IMR-90 (cell line): ENCODE data around the gene AK2. TPM values are rescaled to one million over a fixed set of nuclear protein-coding genes. Genes with fewer than 3 reads are reported as not detected.

Source experiments
- ATAC-seq: fragments of 200-7000 bp; cut with Tn5 transposase; 2 replicates; pipeline ENCODE4 v1.9.1; 2020; ENCODE audit warnings: low read depth, mild to moderate bottlenecking, moderate library complexity
- BruUV-seq: library from RNA; stranded (reverse); fragments of 400-500 nt; replicated peaks from 2 replicates; lab custom pipeline; 2021; lab: Mats Ljungman, UMichigan
- CTCF ChIA-PET: fragments of 300-600 bp; formaldehyde crosslinking; extraction: SDS; loops from one replicate; lab custom pipeline; 2021; ENCODE audit warnings: antibody characterized with exemption; lab: Yijun Ruan, JAX
- POLR2A ChIA-PET: fragments of 300-600 bp; sonication (Branson Sonifier 250); formaldehyde crosslinking; loops from one replicate; lab custom pipeline; 2022; ENCODE audit warnings: antibody characterized with exemption; ENCODE audit not compliant: unreplicated experiment; lab: Charles Lee
- DNase-seq: peaks from one replicate; pipeline ENCODE4 v3.0.0; 2013
- H2AFZ ChIP-seq: replicated peaks from 2 replicates; pipeline ENCODE3; 2013; ENCODE audit warnings: low read length, mild to moderate bottlenecking; ENCODE audit not compliant: poor library complexity
- H2AK5ac ChIP-seq: 2 replicates; pipeline ENCODE4 v1.6.1; 2013; ENCODE audit warnings: low read depth, low read length, inconsistent platforms
- H2AK9ac ChIP-seq: replicated peaks from 2 replicates; pipeline ENCODE3; 2013; ENCODE audit warnings: mild to moderate bottlenecking, low read depth, low read length, moderate library complexity; ENCODE audit not compliant: poor library complexity
- H2BK120ac ChIP-seq: 2 replicates; pipeline ENCODE4 v1.6.1; 2013; ENCODE audit warnings: low read depth, low read length, inconsistent platforms
- H2BK15ac ChIP-seq: 3 replicates; pipeline ENCODE4 v1.6.1; 2013; ENCODE audit warnings: low read depth, low read length, inconsistent platforms
- H2BK20ac ChIP-seq: 2 replicates; pipeline ENCODE4 v1.6.1; 2013; ENCODE audit warnings: low read depth, mild to moderate bottlenecking, inconsistent platforms, low read length, moderate library complexity
- H2BK5ac ChIP-seq: 2 replicates; pipeline ENCODE4 v1.6.1; 2013; ENCODE audit warnings: mild to moderate bottlenecking, low read depth, low read length, inconsistent platforms; ENCODE audit not compliant: poor library complexity, severe bottlenecking
- H3K14ac ChIP-seq: replicated peaks from 2 replicates; pipeline ENCODE4 v1.6.1; 2013; ENCODE audit warnings: low read depth, low read length, inconsistent platforms
- H3K18ac ChIP-seq: 2 replicates; pipeline ENCODE4 v1.6.1; 2013; ENCODE audit warnings: low read depth, low read length, control low read depth
- H3K23ac ChIP-seq: 2 replicates; pipeline ENCODE4 v1.6.1; 2013; ENCODE audit warnings: low read depth, low read length, inconsistent platforms
- H3K27ac ChIP-seq: 2 replicates; pipeline ENCODE4 v1.5.1; 2013; ENCODE audit warnings: mild to moderate bottlenecking, control low read depth, low read length; ENCODE audit not compliant: insufficient read depth
- H3K27me3 ChIP-seq: 2 replicates; pipeline ENCODE4 v1.6.1; 2013; ENCODE audit warnings: low read length; ENCODE audit not compliant: control insufficient read depth, insufficient read depth
- H3K36me3 ChIP-seq: 2 replicates; pipeline ENCODE4 v1.6.1; 2013; ENCODE audit warnings: low read length, mixed read lengths; ENCODE audit not compliant: control insufficient read depth, insufficient read depth
- H3K4ac ChIP-seq: 2 replicates; pipeline ENCODE4 v1.6.1; 2013; ENCODE audit warnings: low read depth, low read length, inconsistent platforms
- H3K4me1 ChIP-seq: 2 replicates; pipeline ENCODE4 v1.6.1; 2013; ENCODE audit warnings: low read length, mixed read lengths; ENCODE audit not compliant: control insufficient read depth, insufficient read depth
- H3K4me2 ChIP-seq: 2 replicates; pipeline ENCODE4 v1.6.1; 2013; ENCODE audit warnings: low read depth, mild to moderate bottlenecking, control low read depth, low read length, moderate library complexity
- H3K4me3 ChIP-seq: 2 replicates; pipeline ENCODE4 v1.5.1; 2013; ENCODE audit warnings: low read depth, mild to moderate bottlenecking, control low read depth, low read length, moderate library complexity; ENCODE audit not compliant: insufficient read depth
- H3K56ac ChIP-seq: 2 replicates; pipeline ENCODE4 v1.6.1; 2013; ENCODE audit warnings: low read length, inconsistent platforms; ENCODE audit not compliant: insufficient read depth; ENCODE audit errors: extremely low read depth
- H3K79me1 ChIP-seq, 2 experiments: 2 replicates each; pipeline ENCODE4 v1.6.1; 2013; ENCODE audit warnings: low read length in 2 of 2, inconsistent platforms in 1 of 2, low read depth in 1 of 2
- H3K9ac ChIP-seq: 2 replicates; pipeline ENCODE4 v1.6.1; 2013; ENCODE audit warnings: low read depth, low read length, control low read depth
- H3K9me1 ChIP-seq: 2 replicates; pipeline ENCODE4 v1.6.1; 2013; ENCODE audit warnings: low read length, inconsistent platforms; ENCODE audit not compliant: insufficient read depth
- H3K9me3 ChIP-seq: 2 replicates; pipeline ENCODE4 v1.6.1; 2013; ENCODE audit warnings: low read length; ENCODE audit not compliant: control insufficient read depth, insufficient read depth
- H4K20me1 ChIP-seq: 2 replicates; pipeline ENCODE4 v1.6.1; 2013; ENCODE audit warnings: low read length, inconsistent platforms; ENCODE audit not compliant: insufficient read depth
- H4K5ac ChIP-seq: 2 replicates; pipeline ENCODE4 v1.6.1; 2013; ENCODE audit warnings: mild to moderate bottlenecking, low read depth, low read length, control low read depth
- H4K8ac ChIP-seq, 2 experiments: 2 replicates each; pipeline ENCODE4 v1.6.1; 2013; ENCODE audit warnings: low read depth in 2 of 2, low read length in 2 of 2, control low read depth in 1 of 2, inconsistent platforms in 1 of 2
- H4K91ac ChIP-seq: 2 replicates; pipeline ENCODE4 v1.6.1; 2013; ENCODE audit warnings: low read depth, low read length, inconsistent platforms; ENCODE audit not compliant: insufficient read depth
- CTCF ChIP-seq: conservative IDR thresholded peaks from 2 replicates; pipeline ENCODE4 v1.5.1; 2012; ENCODE audit warnings: mild to moderate bottlenecking, low read depth, low read length, improper control_type of control experiment
- FOS ChIP-seq: fragments of 150-350 bp; IDR thresholded peaks from 2 replicates; pipeline ENCODE4 v1.6.1; 2016; ENCODE audit warnings: low read depth, low read length
- MAFK ChIP-seq: IDR thresholded peaks from 2 replicates; pipeline ENCODE4 v1.6.1; 2012; ENCODE audit warnings: low read depth, low read length, improper control_type of control experiment
- RFX5 ChIP-seq: IDR thresholded peaks from 2 replicates; pipeline ENCODE4 v1.8.0; 2012; ENCODE audit warnings: low read depth, mild to moderate bottlenecking, low read length, moderate library complexity
- WGBS, 2 experiments: methylation state at CpG; one replicate each; pipeline versions ENCODE4 v1.1.5 to v1.1.7; 2013; ENCODE audit warnings: missing lambda C conversion rate in 2 of 2; ENCODE audit not compliant: insufficient read length in 1 of 2; ENCODE audit errors: extremely low coverage in 2 of 2; 5-methylcytosine and 5-hydroxymethylcytosine counted together
- dilution Hi-C: fragments of 300-500 bp; cut with HindIII; formaldehyde crosslinking; loops from one replicate; pipeline ENCODE4 v1.14.3; 2018; ENCODE audit warnings: low sequenced_read_pairs; ENCODE audit not compliant: unreplicated experiment
- in situ Hi-C: fragments of 300-500 bp; cut with MboI; formaldehyde crosslinking; loops from 3 replicates; pipeline ENCODE4 v1.14.3; 2019; ENCODE audit warnings: low sequenced_read_pairs, inconsistent platforms, mixed read lengths
- intact Hi-C: fragments of 100-400 bp; cut with micrococcal nuclease; formaldehyde crosslinking; loops from 2 replicates; pipeline ENCODE4 v1.10.0; 2022
- polyA plus RNA-seq, 3 experiments: library from polyadenylated mRNA; depleted of rRNA; stranded (reverse); fragments of >200 nt; gene quantifications; 2 replicates each; pipeline ENCODE4 v1.2.3, GENCODE V29; 2012; ENCODE audit warnings: low replicate concordance in 1 of 3
- total RNA-seq: library from RNA; depleted of rRNA; stranded (reverse); fragments of >200 nt; gene quantifications from 2 replicates; pipeline ENCODE4 v1.2.3, GENCODE V29; 2012
- TF ChIP-seq, protein P1 (sequence below): fragments of 150-350 bp; IDR thresholded peaks from 2 replicates; pipeline ENCODE4 v1.6.1; 2017; ENCODE audit warnings: mild to moderate bottlenecking, antibody characterized with exemption, low read length, low read depth

AK2 gene
- total and polyA plus RNA-seq, 2 of the 4 experiments (the other 2 are of a cell fraction): 118 to 203 TPM

DNA sequence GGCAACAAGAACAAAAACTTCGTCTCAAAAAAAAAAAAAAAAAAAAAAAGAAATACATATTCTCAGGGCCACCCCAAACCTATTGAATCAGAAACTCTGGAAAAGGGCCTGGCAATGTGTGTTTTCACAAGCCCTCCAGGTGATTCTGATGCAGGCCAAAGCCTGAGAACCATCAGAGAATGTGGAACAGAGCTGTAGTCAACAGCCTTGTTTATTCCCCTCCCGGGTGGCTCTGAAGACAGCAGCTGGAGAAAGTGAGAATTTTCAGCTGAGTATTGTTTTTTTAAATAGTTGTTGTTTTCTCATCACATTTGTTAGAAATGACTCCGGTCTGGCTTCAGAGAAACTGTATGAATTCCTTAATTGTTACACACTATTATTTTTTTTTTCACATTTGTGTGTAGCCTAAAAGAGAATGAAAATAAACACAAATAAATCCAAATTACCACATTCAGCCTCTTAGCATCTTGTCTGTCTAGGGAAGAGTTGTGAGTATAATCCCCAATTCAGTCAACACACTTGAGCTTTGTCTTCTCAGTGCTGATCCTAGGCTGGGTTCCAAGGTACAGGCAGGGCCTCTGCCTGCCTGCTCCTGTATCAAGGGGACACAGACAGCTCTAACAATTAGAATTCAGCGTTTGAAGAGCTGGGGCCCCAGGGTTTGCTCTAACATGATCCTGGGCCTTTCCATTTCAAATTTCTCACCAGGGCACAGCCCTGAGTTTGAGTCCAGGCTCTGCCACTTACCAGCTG, 37.7 kb upstream of the AK2 start:
- H3K23ac ChIP-seq: no peak overlapping the region
- BruUV-seq: no TSS peak
- H3K36me3 ChIP-seq: no peaks in the 10 kb centered on the region
- H3K4me3 ChIP-seq: no peak overlapping the region
- no peak overlapping the region for H2BK5ac ChIP-seq
- peaks cover 14% of the 10 kb centered on the region for H3K27me3 ChIP-seq
- no peaks in the 10 kb centered on the region for H3K4me1 ChIP-seq
- in situ Hi-C loops (no loop called here), dilution Hi-C loops (no loop called here), intact Hi-C loops (no loop called here)
- H3K9me3 ChIP-seq: no peaks in the 10 kb centered on the region
- H4K5ac ChIP-seq: no peak overlapping the region
- no peak overlapping the region for H3K27ac ChIP-seq
- H4K8ac ChIP-seq: no peak overlapping the region
- H3K9me1 ChIP-seq: no peaks in the 10 kb centered on the region
- no peak overlapping the region for H2AK5ac ChIP-seq
- H2AFZ ChIP-seq: no peak overlapping the region
- 80% methylated on average over 1 of the region's 4 CpGs; no CpG with 5 or more reads in 1 of the 2 experiments for WGBS, 2 experiments
- ATAC-seq: no peak; the same call in 1 of the 2 replicates
- no peak overlapping the region for H2BK15ac ChIP-seq
- no peak overlapping the region for H3K14ac ChIP-seq
- no peak overlapping the region for H2AK9ac ChIP-seq
- no peak overlapping the region for H4K91ac ChIP-seq
- no peak overlapping the region for H3K18ac ChIP-seq
- TF ChIP-seq MAFK: no peak
- TF ChIP-seq, protein P1, sequence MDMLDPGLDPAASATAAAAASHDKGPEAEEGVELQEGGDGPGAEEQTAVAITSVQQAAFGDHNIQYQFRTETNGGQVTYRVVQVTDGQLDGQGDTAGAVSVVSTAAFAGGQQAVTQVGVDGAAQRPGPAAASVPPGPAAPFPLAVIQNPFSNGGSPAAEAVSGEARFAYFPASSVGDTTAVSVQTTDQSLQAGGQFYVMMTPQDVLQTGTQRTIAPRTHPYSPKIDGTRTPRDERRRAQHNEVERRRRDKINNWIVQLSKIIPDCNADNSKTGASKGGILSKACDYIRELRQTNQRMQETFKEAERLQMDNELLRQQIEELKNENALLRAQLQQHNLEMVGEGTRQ: no peak
- TF ChIP-seq RFX5: no peak
- no peak for TF ChIP-seq CTCF
- no peak for TF ChIP-seq FOS
- no peak for DNase-seq
- H3K4ac ChIP-seq: no peak overlapping the region
- H2BK20ac ChIP-seq: no peak overlapping the region
- H3K79me1 ChIP-seq: no peaks in the 10 kb centered on the region
- no peak overlapping the region for H2BK120ac ChIP-seq
- POLR2A ChIA-PET: no interaction called here
- no peak overlapping the region for H3K56ac ChIP-seq
- CTCF ChIA-PET: no interaction called here
- H4K20me1 ChIP-seq: no peaks in the 10 kb centered on the region
- H3K9ac ChIP-seq: no peak overlapping the region
- H3K4me2 ChIP-seq: no peak overlapping the region
